Measurements from ENCODE around the gene PSKH1. TPM values are rescaled to one million over a fixed set of nuclear protein-coding genes. Genes with fewer than 3 reads are reported as not detected.
A peak's percentile ranks its signal among the peaks of the same experiment; 100 is the strongest.

The PSKH1 gene
- total RNA-seq, 1 experiment from 2014 or later = 21.7 TPM

DNA sequence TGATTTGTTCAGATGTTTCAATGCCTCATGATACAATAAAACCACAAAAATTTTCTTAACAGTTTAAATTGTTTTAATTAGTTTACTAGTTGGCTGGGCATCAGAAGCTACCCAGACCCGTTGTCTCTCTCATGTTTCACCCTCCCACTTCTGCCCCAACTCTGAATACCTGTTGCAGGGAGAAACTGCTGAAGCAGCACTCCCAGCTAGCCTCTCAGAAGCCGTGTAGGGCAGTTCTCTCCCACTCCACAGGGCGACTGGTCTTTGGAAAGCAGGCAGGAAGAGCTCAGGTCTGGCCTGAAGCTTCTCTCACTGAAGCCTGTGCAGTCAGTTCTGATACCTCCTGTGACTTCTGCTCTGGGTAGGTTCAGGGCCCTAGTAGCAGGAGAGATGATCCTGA is 21.8 kb upstream of the PSKH1 start:
- TF ChIP-seq, protein P1, sequence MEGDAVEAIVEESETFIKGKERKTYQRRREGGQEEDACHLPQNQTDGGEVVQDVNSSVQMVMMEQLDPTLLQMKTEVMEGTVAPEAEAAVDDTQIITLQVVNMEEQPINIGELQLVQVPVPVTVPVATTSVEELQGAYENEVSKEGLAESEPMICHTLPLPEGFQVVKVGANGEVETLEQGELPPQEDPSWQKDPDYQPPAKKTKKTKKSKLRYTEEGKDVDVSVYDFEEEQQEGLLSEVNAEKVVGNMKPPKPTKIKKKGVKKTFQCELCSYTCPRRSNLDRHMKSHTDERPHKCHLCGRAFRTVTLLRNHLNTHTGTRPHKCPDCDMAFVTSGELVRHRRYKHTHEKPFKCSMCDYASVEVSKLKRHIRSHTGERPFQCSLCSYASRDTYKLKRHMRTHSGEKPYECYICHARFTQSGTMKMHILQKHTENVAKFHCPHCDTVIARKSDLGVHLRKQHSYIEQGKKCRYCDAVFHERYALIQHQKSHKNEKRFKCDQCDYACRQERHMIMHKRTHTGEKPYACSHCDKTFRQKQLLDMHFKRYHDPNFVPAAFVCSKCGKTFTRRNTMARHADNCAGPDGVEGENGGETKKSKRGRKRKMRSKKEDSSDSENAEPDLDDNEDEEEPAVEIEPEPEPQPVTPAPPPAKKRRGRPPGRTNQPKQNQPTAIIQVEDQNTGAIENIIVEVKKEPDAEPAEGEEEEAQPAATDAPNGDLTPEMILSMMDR (IDR thresholded peaks at IDR 0.05; ENCODE audit: unreplicated experiment) = no peak
- POLR2A ChIA-PET = interaction anchor here (0.7 to 2.9 kb wide), 7 partner anchors 9 to 65 kb away, joined by 3 to 23 read pairs (median 4); partner anchors contain the start of gene NUTF2
- H3K27me3 Mint-ChIP-seq (ENCODE audit: insufficient read depth, unreplicated experiment) = no peaks in the 10 kb centered on the region
- H3K36me3 Mint-ChIP-seq (ENCODE audit: insufficient read depth, unreplicated experiment) = peaks cover 70% of the 10 kb centered on the region
- no peak overlapping the region for H3K4me3 Mint-ChIP-seq (ENCODE audit: unreplicated experiment)
- DNase-seq (ENCODE audit: unreplicated experiment) = no peak
- CTCF ChIA-PET = interaction anchor here (0.6 to 1.7 kb wide), 7 partner anchors 12 to 169 kb away, joined by 3 to 17 read pairs (median 5); no protein-coding TSS in a partner anchor
- H3K27ac Mint-ChIP-seq (ENCODE audit: low read depth, unreplicated experiment) = peak overlapping the region; percentile 78
- intact Hi-C loops (cut with micrococcal nuclease) = no loop called here
- no peaks in the 10 kb centered on the region for H3K9me3 Mint-ChIP-seq (ENCODE audit: unreplicated experiment)
- H3K4me1 Mint-ChIP-seq (ENCODE audit: insufficient read depth, unreplicated experiment) = peaks cover 34% of the 10 kb centered on the region
- BruUV-seq (replicated peaks) = no TSS peak

DNA sequence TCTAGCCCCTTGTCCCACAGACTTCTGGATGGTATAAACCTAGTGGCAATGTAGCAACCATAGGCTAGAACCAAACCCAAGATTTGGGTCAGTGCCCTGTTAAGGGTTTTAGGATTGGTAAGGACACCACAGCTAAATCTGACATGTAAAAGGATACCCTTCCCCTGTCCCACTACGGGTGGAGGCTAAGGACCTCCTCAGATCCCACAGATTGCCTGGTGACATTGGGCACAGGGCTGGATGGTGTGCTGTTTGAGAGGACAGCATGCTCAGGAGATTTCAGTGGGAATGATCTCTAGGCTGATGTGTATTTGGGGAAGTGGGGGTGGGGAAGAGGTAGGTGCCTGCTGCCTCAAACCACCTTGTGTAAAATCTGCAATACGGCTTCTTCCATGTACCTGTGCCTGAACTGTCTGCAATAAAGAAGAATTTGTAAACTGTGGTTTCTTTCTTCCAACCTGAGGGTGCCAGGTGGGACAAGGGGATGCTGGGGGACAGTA is 20.9 kb upstream of the PSKH1 start:
- Mint-ChIP-seq H3K36me3 (ENCODE audit: insufficient read depth, unreplicated experiment) (peaks cover 71% of the 10 kb centered on the region), H3K27me3 (ENCODE audit: insufficient read depth, unreplicated experiment) (no peaks in the 10 kb centered on the region), H3K27ac (ENCODE audit: low read depth, unreplicated experiment) (peak overlapping the region; percentile 94), H3K9me3 (ENCODE audit: unreplicated experiment) (no peaks in the 10 kb centered on the region), H3K4me1 (ENCODE audit: insufficient read depth, unreplicated experiment) (peaks cover 34% of the 10 kb centered on the region), H3K4me3 (ENCODE audit: unreplicated experiment) (peak overlapping the region; percentile 89)
- BruUV-seq (replicated peaks) = no TSS peak
- no peak for DNase-seq (ENCODE audit: unreplicated experiment)
- POLR2A ChIA-PET = interaction anchor here (0.7 to 2.9 kb wide), 7 partner anchors 10 to 153 kb away, joined by 3 to 23 read pairs (median 3); partner anchors contain the start of genes GFOD2 and NUTF2
- intact Hi-C loops (cut with micrococcal nuclease) = no loop called here
- TF ChIP-seq, protein P1 (IDR thresholded peaks at IDR 0.05; ENCODE audit: unreplicated experiment) = no peak
- CTCF ChIA-PET = interaction anchor here (1.3 to 1.6 kb wide), 3 partner anchors 11 to 56 kb away, joined by 3 to 17 read pairs (median 5); no protein-coding TSS in a partner anchor

DNA sequence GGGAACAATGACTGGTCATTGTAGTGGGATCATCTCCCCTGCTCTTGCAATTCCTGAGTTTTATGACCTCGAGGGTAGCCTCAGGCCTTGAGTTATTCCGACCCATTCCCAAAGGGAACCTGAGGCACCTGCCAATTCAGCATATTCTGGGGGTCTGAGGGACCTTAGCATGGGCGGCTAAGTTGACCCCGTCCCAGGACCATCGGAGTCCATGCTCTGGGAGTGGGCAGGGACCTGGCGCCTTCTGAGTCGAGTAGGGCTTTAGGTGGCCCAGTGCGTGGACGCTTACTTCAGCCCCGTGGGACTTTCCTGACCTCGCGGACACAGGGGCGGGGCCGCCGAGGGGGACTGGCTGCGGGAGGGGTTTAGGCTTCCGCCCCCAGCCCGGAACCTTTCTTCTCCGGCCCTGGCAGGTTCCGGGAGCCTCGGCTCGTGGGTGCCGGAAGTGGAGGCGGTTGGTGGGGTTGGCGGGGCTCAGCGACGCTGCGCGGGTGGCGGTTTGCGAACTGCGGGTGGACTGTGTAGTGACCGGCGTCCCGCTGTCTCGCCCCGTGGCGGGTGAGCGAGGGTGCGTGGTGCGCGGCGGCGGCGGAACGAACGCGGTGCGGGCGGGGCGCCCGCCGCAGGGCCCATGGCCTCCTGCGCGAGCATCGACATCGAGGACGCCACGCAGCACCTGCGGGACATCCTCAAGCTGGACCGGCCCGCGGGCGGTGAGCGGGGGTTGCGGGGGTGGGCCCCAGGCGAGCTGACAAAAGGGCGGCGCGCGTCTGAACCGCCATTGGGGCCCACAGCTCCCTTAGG is 20.2 kb upstream of the PSKH1 start, which contains the start of gene EDC4:
Gene EDC4 (plus strand): TSS at position 422 of the 804 bp plus-strand sequence. CDS start 210 bp downstream, at position 632.
- ChIA-PET CTCF (interaction anchor here (0.7 to 2.9 kb wide), 6 partner anchors 10 to 65 kb away, joined by 3 to 44 read pairs (median 4); partner anchors contain the start of gene NRN1L), POLR2A (interaction anchor here (0.6 to 3.1 kb wide), 11 partner anchors 10 to 1466 kb away, joined by 3 to 27 read pairs (median 6); partner anchors contain the start of genes ATP6V0D1, GFOD2, NRN1L and NUTF2)
- DNase-seq (ENCODE audit: unreplicated experiment) = peak; percentile 71
- peaks cover 71% of the 10 kb centered on the region for H3K36me3 Mint-ChIP-seq (ENCODE audit: insufficient read depth, unreplicated experiment)
- no peaks in the 10 kb centered on the region for H3K27me3 Mint-ChIP-seq (ENCODE audit: insufficient read depth, unreplicated experiment)
- H3K4me1 Mint-ChIP-seq (ENCODE audit: insufficient read depth, unreplicated experiment) = peaks cover 34% of the 10 kb centered on the region
- intact Hi-C loops (cut with micrococcal nuclease) = no loop called here
- peak within 1 kb of the TSS; percentile 94 for H3K27ac Mint-ChIP-seq (ENCODE audit: low read depth, unreplicated experiment)
- no TSS peak for BruUV-seq (replicated peaks)
- TF ChIP-seq, protein P1 (IDR thresholded peaks at IDR 0.05; ENCODE audit: unreplicated experiment) = no peak
- H3K9me3 Mint-ChIP-seq (ENCODE audit: unreplicated experiment) = no peaks in the 10 kb centered on the region
- H3K4me3 Mint-ChIP-seq (ENCODE audit: unreplicated experiment) = peak within 1 kb of the TSS; percentile 89
